ENCODE measurements around the gene ICA1L. TPM values are rescaled to one million over a fixed set of nuclear protein-coding genes. Genes with fewer than 3 reads are reported as not detected.
"Not testable (repeated sequence)": the region's sequence is repeated elsewhere in the genome, so short reads cannot be mapped to it uniquely, and the experiment has no call there.

The ICA1L gene
- polyA plus RNA-seq, 1 experiment: 2.4 TPM

GRCh38 chr2:202910698-202911097, 39.1 kb upstream of the ICA1L start:
- H3K4me3 ChIP-seq (ENCODE audit: low read depth, low read length): peak overlapping the region; percentile 65
- POLR2A ChIA-PET: no interaction called here
- CTCF ChIA-PET: no interaction called here

GRCh38 chr2:202910250-202910649, 38.7 kb upstream of the ICA1L start:
- CTCF ChIA-PET: interaction anchor here (0.6 kb wide), 1 partner anchor 392 kb away, joined by 3 read pairs; no protein-coding TSS in a partner anchor
- DNase-seq (ENCODE audit: low read depth); H3K27me3 ChIP-seq (ENCODE audit: control insufficient read depth, insufficient read depth, low read length); H3K4me3 ChIP-seq (ENCODE audit: low read depth, low read length); H3K36me3 ChIP-seq (ENCODE audit: control insufficient read depth, insufficient read depth, low read length); POLR2A ChIA-PET: not testable (repeated sequence)

More at GRCh38 chr2:202910698-202911097, 39.1 kb upstream of the ICA1L start:
- DNase-seq (ENCODE audit: low read depth): no peak
- no peaks in the 10 kb centered on the region for H3K36me3 ChIP-seq (ENCODE audit: control insufficient read depth, insufficient read depth, low read length)
- no peaks in the 10 kb centered on the region for H3K27me3 ChIP-seq (ENCODE audit: control insufficient read depth, insufficient read depth, low read length)
- TF ChIP-seq CTCF (IDR thresholded peaks at IDR 0.05; ENCODE audit: insufficient read depth, low read depth, low read length): no peak

- Histone ChIP-seq H3K27me3 (ENCODE audit: control insufficient read depth, insufficient read depth, low read length) (no peaks in the 10 kb centered on the region), H3K36me3 (ENCODE audit: control insufficient read depth, insufficient read depth, low read length) (no peaks in the 10 kb centered on the region), H3K4me3 (ENCODE audit: low read depth, low read length) (no peak overlapping the region)
- POLR2A ChIA-PET: no interaction called here
- DNase-seq (ENCODE audit: low read depth): no peak
- CTCF ChIA-PET: interaction anchor here (0.6 kb wide), 1 partner anchor 391 kb away, joined by 3 read pairs; no protein-coding TSS in a partner anchor
- TF ChIP-seq CTCF (IDR thresholded peaks at IDR 0.05; ENCODE audit: insufficient read depth, low read depth, low read length): no peak
These were observed 38.0 kb upstream of the ICA1L start for GRCh38 chr2:202909394-202910192.

GRCh38 chr2:202908186-202908585, 36.6 kb upstream of the ICA1L start:
- Histone ChIP-seq H3K27me3 (ENCODE audit: control insufficient read depth, insufficient read depth, low read length) (no peaks in the 10 kb centered on the region), H3K36me3 (ENCODE audit: control insufficient read depth, insufficient read depth, low read length) (no peaks in the 10 kb centered on the region), H3K4me3 (ENCODE audit: low read depth, low read length) (no peak overlapping the region)
- no peak for TF ChIP-seq CTCF (IDR thresholded peaks at IDR 0.05; ENCODE audit: insufficient read depth, low read depth, low read length)
- no peak for DNase-seq (ENCODE audit: low read depth)
- ChIA-PET POLR2A (no interaction called here), CTCF (no interaction called here)

GRCh38 chr2:202905507-202905906, 33.9 kb upstream of the ICA1L start:
- H3K36me3 ChIP-seq (ENCODE audit: control insufficient read depth, insufficient read depth, low read length); DNase-seq (ENCODE audit: low read depth); H3K27me3 ChIP-seq (ENCODE audit: control insufficient read depth, insufficient read depth, low read length); H3K4me3 ChIP-seq (ENCODE audit: low read depth, low read length); POLR2A ChIA-PET; CTCF ChIA-PET: not testable (repeated sequence)

GRCh38 chr2:202885190-202885589, 13.6 kb upstream of the ICA1L start:
- POLR2A ChIA-PET: no interaction called here

More at GRCh38 chr2:202885190-202885589, 13.6 kb upstream of the ICA1L start:
- TF ChIP-seq CTCF (IDR thresholded peaks at IDR 0.05; ENCODE audit: insufficient read depth, low read depth, low read length): no peak
- no peak for DNase-seq (ENCODE audit: low read depth)
- H3K4me3 ChIP-seq (ENCODE audit: low read depth, low read length): no peak overlapping the region
- no peaks in the 10 kb centered on the region for H3K27me3 ChIP-seq (ENCODE audit: control insufficient read depth, insufficient read depth, low read length)
- H3K36me3 ChIP-seq (ENCODE audit: control insufficient read depth, insufficient read depth, low read length): peaks cover 2% of the 10 kb centered on the region; the same call in 1 of the 2 replicates
- CTCF ChIA-PET: no interaction called here
